Stimulated activated CD8-positive, alpha-beta memory T cell treated with anti-CD3 and anti-CD28 coated beads, Interleukin-4, amount 100 ng/mL, for 1 hour (primary cell): Measurements from ENCODE around the gene HES1.
"Not testable (repeated sequence)": the region's sequence is repeated elsewhere in the genome, so short reads cannot be mapped to it uniquely, and the experiment has no call there.

ENCODE experiments used
- DNase-seq, 2 donors: peaks; one replicate each; pipeline ENCODE4 v3.0.0-alpha.2; 2020; ENCODE audit warnings: low read depth in 2 of 2, low spot score in 1 of 2

Gene HES1

GRCh38 chr3:194140520-194141414 lies 4.8 kb downstream of the HES1 start:
- no peak for DNase-seq

- no peak for DNase-seq
Measured at GRCh38 chr3:194141415-194142155, 5.6 kb downstream of the HES1 start.

GRCh38 chr3:194142156-194142910 lies 6.4 kb downstream of the HES1 start:
- no peak for DNase-seq

GRCh38 chr3:194145702-194146101 lies 9.8 kb downstream of the HES1 start:
- DNase-seq = no peak

- no peak for DNase-seq
Measured at GRCh38 chr3:194147679-194148078, 11.7 kb downstream of the HES1 start.

GRCh38 chr3:194148383-194148782 lies 12.4 kb downstream of the HES1 start:
- DNase-seq = no peak

GRCh38 chr3:194150252-194150934 lies 14.4 kb downstream of the HES1 start:
- no peak for DNase-seq

GRCh38 chr3:194150935-194151302 lies 15.0 kb downstream of the HES1 start:
- not testable (repeated sequence) for DNase-seq

GRCh38 chr3:194154346-194154745 lies 18.4 kb downstream of the HES1 start:
- no peak for DNase-seq

GRCh38 chr3:194156095-194156494 lies 20.1 kb downstream of the HES1 start:
- no peak for DNase-seq

GRCh38 chr3:194158942-194159439 lies 23.0 kb downstream of the HES1 start:
- no peak for DNase-seq

- DNase-seq = no peak
Measured at GRCh38 chr3:194160158-194160557, 24.2 kb downstream of the HES1 start.

- no peak for DNase-seq
Measured at GRCh38 chr3:194161131-194162045, 25.4 kb downstream of the HES1 start.

- DNase-seq = no peak
Measured at GRCh38 chr3:194162070-194162678, 26.2 kb downstream of the HES1 start.

- no peak for DNase-seq
Measured at GRCh38 chr3:194162817-194163584, 27.1 kb downstream of the HES1 start.

- DNase-seq = no peak
Measured at GRCh38 chr3:194163697-194164096, 27.7 kb downstream of the HES1 start.

GRCh38 chr3:194164861-194165260 lies 28.9 kb downstream of the HES1 start:
- no peak for DNase-seq

- DNase-seq = no peak
Measured at GRCh38 chr3:194165271-194166018, 29.5 kb downstream of the HES1 start.
